HuH-7.5 (cell line): Measurements from ENCODE around the gene DYNLT1.
A peak's percentile ranks its signal among the peaks of the same experiment; 100 is the strongest.
"Not testable (repeated sequence)": the region's sequence is repeated elsewhere in the genome, so short reads cannot be mapped to it uniquely, and the experiment has no call there.

Experiments used
- DNase-seq: peaks from one replicate; pipeline ENCODE4 v3.0.0; 2011; ENCODE audit warnings: low spot score

Gene DYNLT1

DNA sequence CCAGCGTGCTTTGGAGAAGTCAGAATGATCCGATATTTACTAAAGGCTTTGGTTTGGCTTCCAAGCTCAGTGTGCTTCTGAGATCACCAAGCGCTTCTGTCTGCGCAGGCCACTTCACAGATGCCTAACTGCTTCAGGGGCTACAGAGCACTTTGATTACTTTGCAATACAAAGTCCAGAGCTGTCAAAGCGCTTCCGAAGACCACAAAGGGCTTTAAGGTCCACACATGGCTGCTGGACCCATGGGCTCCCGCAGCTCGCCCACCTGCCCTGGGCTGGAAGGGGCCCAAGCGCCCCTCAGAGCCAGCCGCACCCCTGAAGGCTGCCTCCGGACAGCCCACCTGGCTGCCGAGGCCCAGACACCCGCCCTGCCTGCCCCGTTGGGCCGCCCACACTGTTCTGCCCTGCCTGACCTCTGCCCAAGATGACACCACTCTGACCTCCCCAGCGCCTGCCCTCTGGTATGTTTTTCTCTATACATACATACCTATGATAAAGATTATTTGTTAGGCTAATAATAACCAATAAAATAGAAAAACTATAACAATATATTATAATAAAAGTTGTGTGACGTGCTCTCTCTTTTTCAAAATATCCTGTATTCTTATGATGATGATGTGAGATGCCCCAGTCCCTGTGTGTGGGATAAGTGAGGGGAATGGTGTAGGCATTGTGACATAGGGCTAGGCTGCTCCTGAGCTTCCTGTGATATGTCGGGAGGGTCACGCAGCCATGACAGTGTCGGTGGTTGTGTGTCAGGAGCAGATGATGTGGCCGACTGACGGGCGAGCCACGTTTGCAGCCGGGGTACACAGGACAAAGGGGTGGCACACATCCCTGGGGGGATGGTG is 22.6 kb downstream of the DYNLT1 start:
- no peak for DNase-seq

DNA sequence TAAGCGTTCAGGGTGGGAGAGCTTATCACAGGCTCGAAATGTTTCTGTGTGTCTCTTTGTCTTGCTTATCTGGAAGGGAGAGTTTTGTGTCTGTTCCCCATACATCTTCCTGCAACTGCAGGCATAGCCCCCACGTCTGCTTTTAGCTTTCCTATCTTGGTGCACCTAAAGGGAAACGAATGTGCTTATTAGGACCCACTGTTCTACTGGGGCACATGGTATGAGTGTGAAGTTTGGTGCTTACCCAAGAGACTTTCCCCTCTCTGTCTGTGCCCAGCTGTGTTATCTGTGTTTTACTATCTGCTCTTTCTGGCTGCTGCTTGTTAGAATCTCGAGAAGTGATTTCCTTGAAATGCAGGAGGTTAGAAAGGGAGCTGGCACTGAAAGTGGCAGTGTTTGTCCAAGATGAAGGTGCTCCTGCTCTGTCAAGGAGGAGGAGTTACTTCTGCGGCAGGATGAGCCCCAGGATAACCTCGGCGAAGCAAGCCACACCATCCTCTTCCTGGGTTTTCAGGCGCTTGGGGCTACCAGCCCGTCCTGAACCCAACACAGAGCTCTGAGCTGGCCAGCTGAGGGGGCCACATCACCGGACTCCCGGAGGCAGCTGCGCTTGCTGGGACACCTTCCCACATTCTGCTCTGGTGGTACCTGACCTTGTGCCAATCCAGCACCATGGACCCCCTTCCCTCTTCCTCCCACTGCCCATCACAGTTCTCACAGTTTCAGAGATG is 23.4 kb downstream of the DYNLT1 start:
- no peak for DNase-seq

DNA sequence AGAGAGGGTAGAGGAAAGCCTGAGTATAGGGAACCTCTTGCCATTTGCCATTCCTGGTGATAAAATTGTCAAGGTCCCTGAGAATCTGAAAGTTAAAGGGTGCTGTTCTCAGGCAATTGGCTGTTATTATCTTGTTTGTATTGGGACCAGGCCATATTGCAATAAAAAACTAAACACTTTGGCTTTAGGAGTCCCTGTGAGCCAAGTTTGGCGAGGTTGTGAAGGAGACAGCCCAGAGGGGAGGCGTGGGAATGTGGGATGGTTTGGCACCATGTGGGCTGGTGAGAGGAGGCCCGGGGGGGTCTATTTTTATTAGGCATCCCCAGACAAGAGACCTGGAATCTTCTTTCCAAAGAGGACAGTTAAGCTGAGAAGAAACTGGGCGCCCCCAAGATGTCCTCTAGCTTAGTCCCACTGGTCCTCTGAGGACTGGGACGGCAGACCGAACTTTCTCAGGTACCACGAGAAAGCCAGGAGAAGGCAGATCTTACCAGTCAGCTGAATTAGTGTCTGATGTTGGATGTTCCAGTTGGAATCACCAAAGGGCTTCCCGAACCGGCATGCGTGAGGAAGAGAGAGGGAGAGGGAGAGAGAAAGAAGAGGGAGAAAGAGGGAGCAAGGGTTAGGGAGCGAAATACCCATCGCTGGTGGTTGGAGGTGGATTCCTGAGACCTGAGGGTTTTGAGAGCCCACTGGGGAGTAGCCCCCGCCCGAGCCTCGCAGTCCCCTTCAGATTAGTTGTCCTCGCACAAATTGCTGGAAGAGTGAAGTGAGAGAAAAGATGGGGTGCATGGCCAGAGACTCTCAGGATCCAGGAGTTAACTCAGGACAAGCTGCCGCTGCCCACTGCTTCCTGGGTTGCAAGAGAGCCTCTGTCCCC is 24.4 kb downstream of the DYNLT1 start:
- no peak for DNase-seq

DNA sequence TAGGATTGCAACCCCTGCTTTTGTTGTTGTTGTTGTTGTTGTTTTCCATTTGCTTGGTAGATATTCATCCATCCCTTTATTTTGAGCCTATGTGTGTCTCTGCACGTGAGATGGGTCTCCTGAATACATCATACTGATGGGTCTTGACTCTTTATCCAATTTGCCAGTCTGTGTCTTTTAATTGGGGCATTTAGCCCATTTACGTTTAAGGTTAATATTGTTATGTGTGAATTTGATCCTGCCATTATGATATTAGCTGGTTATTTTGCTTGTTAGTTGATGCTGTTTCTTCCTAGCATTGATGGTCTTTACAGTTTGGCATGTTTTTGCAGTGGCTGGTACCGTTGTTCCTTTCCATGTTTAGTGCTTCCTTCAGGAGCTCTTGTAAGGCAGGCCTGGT is 26.3 kb downstream of the DYNLT1 start:
- not testable (repeated sequence) for DNase-seq

DNA sequence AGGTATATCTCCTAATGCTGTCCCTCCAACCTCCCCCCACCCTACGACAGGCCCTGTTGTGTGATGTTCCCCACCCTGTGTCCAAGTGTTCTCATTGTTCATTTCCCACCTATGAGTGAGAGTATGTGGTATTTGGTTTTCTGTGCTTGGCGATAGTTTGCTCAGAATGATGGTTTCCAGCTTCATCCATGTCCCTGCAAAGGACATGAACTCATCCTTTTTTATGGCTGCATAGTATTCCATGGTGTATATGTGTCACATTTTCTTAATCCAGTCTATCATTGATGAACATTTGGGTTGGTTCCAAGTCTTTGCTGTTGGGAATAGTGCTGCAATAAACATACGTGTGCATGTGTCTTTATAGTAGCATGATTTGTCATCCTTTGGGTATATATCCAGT is 29.9 kb downstream of the DYNLT1 start:
- DNase-seq = not testable (repeated sequence)

DNA sequence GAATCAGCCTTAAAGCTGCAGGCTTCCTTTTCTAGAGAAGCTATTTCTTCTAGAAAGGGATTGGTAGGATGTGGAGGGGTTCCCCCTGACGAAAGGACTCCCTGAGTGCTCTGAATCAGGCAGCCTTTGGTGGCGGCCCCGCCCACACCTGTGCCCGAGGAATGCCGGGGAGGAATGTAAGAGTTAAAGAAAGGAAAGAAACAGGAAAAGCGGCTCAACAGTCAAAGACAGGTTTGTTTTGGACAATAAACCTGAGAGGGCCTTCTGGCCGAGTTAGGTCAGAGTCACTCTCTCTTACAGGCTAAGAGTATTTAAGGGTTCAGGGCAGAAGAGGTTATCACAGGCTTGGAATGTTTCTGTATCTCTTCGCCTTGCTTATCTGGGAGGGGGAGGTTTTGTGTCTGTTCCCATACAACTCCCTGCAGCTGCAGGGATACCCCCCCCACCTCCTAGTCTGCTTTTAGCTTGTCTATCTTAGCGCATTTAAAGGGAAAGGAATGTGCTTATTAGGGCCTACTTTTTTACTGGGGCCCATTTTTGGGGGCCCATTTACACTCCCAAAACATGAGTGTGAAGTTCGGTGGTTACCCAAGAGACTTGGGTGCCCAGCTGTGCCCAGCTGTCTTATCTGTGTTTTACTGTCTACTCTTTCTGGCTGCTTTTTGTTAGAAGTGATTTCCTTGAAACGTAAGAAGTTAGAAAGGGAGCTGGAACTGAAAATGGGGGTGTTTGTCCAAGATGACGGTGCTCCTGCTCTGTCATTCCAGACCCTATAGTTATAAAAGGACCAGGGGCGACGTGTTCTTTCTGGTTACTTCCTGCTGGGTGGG is 32.8 kb downstream of the DYNLT1 start:
- no peak for DNase-seq

DNA sequence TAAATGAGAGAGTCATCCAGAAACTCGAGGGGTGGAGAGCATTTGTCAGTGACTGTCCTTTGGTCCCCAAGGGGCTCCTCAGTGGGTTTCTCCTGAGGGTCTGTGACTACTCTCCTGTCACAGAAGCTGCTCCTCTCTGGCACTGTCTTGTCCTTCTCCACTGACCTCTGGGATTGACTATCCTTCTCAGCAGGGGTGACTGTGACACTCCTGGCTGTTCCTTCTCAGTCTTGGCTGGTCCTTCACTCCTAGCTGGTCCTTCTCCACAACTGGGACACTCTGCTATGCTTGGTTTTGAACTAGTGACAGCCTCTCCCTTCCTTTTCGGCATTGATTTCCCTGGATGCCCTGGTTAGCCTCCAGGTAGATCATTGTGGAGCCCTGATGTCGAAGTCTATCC is 33.5 kb downstream of the DYNLT1 start:
- no peak for DNase-seq

DNA sequence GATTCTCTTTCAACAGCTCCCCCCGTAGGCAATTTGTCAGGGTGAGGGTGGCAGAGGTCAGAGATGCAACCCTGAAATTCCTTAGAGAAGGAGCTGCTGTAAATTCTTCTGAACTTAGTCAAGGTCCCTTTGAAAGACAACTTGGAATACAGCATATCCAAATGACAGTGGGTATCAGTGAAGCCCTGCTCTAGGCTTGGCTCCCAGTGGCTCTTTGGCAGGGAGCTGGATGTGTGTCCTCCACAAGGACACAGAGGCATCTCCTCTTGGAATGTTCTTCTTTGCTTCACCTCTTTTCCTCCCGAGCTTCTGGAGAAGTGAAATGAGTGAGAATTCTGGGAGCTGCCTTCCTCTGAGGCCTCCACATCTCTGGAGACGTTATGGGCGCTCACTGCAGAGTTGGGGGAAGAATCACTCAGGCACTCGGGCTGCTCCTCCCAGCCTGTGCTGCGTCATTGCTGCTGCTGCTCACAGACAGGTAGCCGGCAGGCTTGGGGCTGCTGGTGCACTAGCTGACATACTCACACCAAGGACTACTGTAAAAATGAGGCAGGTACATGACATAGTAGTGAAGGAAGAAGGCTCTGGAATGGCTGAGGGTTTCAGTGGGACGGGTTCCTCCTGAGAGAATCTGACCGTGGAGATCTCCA is 34.1 kb downstream of the DYNLT1 start:
- no peak for DNase-seq

DNA sequence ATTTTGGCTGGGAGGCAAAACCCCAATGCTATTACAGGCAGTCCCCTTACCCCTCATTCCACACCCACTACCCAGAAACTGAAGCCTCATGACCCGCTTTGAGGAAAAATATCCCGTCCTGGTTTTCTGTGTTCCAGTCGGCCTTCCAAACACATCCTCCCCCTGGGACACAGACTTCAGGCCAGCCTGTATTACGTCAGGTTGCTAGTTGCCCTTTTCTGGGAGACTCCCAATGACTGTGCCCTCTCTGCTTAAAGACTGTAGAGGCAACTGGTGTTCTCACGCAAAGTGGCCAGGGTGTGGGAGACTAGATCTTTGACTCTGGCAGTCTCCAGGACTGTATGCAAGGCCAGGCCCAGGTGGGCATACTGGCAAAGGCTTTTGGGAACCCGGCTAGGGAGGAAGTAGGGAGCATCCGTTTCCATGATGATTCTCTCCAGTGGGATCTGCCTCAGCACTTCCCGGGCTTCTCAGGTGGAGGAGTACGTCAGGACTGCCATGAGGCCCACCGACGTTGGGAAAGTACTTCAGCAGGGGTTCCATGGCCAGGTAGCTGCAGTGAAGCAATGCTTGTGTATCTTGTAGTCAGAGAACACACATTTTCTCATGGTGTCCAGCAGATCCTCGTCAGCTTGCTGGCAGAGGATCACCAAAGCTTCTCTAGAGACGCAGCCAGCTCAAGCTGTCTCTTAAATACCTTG is 34.9 kb downstream of the DYNLT1 start:
- DNase-seq = no peak

DNA sequence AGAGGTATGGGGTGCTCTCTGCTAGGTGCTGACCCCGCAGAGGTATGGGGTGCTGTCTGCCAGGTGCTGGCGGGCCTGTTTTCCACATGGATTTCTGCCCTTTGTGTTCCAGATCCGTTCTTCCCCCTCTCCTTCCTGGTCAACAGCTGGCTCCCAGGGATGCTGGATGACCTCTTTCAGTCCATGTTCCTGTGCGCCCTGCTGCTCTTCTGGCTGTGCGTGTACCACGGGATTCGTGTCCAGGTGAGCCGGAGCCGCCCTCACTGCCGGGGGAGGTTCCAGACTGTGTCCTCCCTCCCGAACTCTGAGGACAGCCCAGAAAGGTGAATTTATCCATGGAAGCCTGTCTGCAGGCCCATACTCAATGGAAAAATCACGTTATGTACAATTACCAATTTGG is 36.3 kb downstream of the DYNLT1 start:
- no peak for DNase-seq

DNA sequence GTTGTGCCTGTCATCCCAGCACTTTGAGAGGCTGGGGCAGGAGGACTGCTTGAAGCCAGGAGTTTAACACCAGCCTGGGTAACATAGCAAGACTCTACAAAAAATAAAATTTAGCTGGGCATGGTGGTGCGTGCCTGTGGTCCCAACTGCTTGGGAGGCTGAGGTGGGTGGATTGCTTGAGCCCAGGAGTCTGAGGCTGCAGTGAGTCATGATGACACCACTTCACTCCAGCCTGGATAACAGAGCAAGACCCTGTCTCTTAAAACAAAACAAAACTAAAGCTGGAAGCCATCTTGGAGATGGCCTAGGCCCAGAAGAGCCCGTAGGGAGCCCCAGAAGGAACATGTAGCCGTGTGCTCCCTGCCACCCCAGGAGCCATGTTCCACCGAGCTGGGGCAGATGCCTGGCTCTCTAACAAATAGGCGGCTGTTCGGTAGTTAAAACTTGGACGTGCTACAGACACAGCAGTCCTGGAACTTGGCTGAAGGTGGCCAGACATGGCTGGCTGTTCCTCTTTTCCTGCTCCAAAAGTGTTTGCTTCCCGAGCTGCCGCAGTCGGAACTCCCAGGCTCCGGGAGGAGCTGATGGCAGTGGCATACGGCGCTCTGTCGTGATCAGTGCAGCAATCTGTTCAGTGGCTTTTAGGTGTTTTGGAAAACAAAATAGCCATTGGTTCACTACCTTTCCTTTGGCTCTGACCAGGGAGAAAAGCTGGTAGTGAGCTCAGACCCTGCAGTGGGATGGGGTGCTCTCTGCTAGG is 37.0 kb downstream of the DYNLT1 start:
- no peak for DNase-seq

DNA sequence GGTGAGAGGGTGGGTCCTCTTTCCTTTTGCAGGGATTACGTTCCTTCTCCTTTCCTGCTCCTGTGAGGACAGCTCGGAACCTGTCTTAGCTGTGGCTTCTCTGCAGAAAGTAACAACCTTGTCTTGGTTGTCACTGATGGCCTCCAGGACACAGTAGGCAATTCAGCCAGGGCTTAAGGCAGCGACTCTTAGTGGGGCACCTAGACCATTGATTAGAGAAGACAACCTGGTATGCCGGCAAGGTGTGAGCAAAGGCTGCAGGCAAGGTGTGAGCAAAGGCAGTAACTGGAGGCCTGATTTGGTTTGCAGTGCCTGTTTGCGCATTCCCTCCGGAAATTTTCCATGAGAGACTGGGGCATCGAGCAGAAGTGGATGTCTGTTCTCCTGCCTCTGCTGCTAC is 37.6 kb downstream of the DYNLT1 start:
- no peak for DNase-seq

DNA sequence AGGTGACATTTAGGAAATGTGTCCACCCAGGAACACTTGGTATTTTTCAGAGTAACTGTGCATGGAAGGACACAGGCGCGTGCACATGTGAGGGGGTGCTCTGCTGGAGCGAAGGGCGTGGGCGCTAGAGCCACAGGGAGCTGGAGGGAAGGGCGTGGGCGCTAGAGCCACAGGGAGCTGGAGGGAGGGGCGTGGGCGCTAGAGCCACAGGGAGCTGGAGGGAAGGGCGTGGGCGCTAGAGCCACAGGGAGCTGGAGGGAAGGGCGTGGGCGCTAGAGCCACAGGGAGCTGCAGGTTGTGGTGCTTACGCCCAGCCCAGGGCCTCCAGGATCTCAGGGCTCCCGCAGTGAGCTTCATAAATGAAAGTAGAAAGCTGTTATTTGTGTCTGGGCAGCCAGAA is 38.5 kb downstream of the DYNLT1 start:
- not testable (repeated sequence) for DNase-seq

DNA sequence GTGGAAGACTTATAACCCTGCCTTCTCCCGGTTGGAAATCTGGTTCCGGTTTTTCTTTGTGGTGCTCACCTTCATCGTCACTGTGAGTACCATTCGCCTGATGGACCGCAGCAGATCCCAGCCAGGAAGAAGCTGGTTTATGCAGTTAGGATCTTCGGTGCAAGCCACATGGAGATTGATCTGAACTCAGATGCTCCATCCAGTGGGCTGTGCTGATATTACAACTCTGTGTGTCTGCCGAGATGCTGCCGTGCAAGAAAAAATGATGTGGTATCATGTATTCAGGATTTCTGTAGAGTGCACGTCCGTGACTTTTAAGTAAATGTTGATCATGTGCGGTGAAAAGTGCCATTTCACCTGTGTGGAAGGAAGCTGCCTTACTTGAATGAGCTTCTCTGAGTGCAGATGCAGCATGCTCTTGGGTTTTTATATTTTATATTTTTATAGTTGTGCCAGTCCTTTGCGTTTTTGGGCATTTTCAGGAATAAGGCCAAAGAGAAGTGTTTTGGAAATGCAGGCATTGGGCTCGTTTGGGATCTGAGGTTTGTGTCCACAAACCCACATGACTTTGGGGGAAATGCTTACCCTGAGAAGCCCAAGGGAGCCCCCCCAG is 39.2 kb downstream of the DYNLT1 start:
- peak; percentile 74 for DNase-seq

DNA sequence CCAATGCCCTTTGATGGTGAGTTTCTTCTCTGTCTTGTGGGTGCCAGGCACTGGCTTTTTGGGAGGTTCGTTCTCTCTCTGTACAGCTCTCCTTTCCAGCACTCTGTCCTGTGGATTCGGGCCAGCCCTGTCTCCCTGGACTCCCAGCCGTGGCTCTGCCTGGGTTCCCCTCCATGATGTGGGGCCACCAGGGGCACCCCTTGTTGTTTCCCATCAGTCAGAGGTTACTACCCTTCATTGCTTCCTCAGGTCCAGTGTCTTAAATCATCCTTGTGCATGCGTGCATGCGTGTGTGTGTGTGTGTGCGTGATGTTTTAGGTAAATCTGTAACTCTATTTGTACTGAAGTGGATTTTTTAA is 40.5 kb downstream of the DYNLT1 start:
- DNase-seq = no peak

DNA sequence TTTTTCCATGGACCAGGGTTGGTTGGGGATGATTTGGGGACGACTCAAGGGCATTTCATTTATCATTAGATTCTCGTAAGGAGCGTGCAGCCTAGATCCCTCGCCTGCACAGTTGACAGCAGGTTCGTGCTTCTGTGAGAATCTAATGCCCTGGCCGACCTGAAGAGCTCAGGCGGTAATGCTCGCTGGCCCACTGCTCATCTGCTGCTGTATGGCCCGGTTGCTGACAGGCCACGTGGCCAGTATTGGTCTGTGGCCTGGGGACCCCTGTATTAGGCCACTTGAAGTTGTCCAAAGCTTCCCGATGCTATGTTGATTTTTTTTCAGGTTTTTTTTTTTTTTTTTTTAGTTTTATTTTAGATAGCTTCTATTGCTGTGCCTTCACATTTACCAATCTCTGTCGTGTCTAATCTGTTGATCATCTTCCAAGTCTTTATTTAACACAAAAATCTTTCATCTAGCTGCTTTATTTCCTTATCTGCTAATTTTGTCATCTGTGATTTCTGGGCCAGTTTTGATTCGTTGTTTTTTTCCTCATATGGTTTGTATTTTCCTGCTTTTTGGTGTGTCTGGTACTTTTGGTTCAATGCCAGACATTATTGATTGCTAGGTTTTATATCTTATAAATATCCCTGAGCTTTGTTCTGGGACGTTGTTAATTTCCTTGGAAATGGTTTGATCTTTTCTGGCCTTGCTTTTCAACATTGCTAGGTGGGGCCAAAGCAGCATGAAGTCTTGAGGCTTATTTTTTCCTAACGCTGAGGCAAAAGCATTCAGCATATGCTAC is 41.1 kb downstream of the DYNLT1 start:
- DNase-seq = no peak

DNA sequence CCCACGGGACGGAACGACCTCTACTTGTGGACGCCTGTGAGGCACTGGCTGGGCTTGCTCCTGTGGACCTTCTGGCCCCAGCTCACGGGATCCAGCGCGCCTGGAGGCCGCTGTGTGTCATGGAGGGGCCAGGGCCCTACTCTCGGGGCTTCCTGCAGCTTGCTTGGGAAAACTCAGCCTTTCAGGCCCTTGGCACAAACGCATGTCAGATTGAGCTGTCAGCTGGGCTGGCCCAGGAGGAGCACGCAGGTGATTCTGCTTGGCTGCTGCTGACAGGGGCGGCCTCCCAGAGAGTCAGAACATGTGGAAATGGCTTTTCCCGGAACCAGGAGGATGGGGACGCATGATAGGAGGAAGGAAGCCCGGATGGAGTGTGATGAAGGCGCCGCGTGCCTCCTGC is 44.9 kb downstream of the DYNLT1 start:
- DNase-seq = no peak

DNA sequence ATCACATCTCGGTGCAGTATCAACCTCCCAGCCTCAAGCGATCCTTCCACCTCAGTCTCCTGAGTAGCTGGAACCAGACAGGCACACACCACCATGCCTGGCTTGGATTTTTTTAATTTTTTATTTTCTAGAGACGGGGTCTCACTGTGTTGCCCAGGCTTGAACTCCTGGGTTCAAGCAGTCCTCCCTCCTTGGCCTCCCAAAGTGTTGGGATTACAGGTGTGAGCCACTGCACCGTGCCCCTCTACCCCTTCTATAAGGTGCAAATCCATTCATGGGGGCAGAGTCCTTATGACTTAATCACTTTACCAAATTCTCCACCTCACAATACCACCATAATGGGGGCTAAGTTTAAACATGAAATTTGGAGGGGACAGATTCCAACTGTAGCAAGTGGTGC is 47.0 kb downstream of the DYNLT1 start:
- no peak for DNase-seq

DNA sequence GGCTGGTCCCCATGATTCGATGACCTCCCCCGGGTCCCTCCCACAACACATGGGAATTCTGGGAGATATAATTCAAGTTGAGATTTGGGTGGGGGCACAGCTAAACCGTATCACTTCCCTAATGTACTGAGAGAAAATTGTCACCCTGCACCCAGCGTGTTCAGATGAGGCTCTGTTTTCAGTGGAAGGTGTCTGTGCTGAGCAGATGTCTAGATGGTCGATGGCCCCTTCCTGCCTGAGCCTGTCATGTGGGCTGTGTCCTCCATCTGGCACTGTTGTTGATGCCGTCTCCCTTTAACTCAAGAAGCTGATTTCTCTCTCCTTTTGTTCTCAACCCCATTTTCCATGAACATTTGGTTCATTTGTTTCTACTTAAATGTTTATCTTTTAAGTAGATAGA is 47.7 kb downstream of the DYNLT1 start:
- DNase-seq = no peak
